Peyer's patch (tissue), 4 donors: ENCODE measurements around the gene FAM187B. TPM values are rescaled to one million over a fixed set of nuclear protein-coding genes. Genes with fewer than 3 reads are reported as not detected.
A peak's percentile ranks its signal among the peaks of the same experiment; 100 is the strongest.

ENCODE experiments used
- DNase-seq, 3 donors: peaks; one replicate each; pipeline ENCODE4 v3.0.0-alpha.2; 2017 to 2019
- H3K27ac ChIP-seq, 4 donors: fragments of 200-600 bp; sonication (generic); one replicate each; pipeline ENCODE4 v1.5.1; 2016 to 2019
- H3K27me3 ChIP-seq, 2 donors: fragments of 200-600 bp; sonication (generic); one replicate each; pipeline ENCODE4 v1.5.1; 2019
- H3K36me3 ChIP-seq, 3 donors: fragments of 200-600 bp; sonication (generic); one replicate each; pipeline ENCODE4 v1.5.1; 2016 to 2019
- H3K4me1 ChIP-seq, 4 donors: fragments of 200-600 bp; sonication (generic); one replicate each; pipeline ENCODE4 v1.5.1; 2016 to 2019
- H3K4me3 ChIP-seq, 4 donors: fragments of 200-600 bp; sonication (generic); 1 replicate in 3 of 4; 2 replicates in 1 of 4; pipeline ENCODE4 v1.5.1; 2016 to 2019; ENCODE audit warnings: mild to moderate bottlenecking in 1 of 4
- H3K9me3 ChIP-seq, 4 donors: fragments of 200-600 bp; sonication (generic); one replicate each; pipeline ENCODE4 v1.5.1; 2016 to 2019; ENCODE audit warnings: mild to moderate bottlenecking in 1 of 4
- POLR2A ChIP-seq, 2 donors: fragments of 450-650 bp; IDR thresholded peaks; one replicate each; pipeline ENCODE4 v1.5.1; 2017; ENCODE audit warnings: antibody characterized with exemption in 2 of 2, mild to moderate bottlenecking in 2 of 2, moderate library complexity in 2 of 2
- total RNA-seq, 4 donors: library from RNA; depleted of rRNA; stranded (reverse); fragments of >200 nt; gene quantifications; one replicate each; pipeline ENCODE4 v1.1.0, GENCODE V29; 2016
- TF ChIP-seq, protein P1 (sequence below), 6 experiments: fragments of 450-650 bp in 4 of 6; fragments of 200-600 bp in 2 of 6; sonication (generic) in 1 of 6; IDR thresholded peaks; one replicate each; pipeline ENCODE4 v1.5.1; 2017 to 2019; ENCODE audit warnings: antibody characterized with exemption in 6 of 6, mild to moderate bottlenecking in 3 of 6, moderate library complexity in 1 of 6

The FAM187B gene
- total RNA-seq, 4 donors from 2014 or later, result not detected

DNA sequence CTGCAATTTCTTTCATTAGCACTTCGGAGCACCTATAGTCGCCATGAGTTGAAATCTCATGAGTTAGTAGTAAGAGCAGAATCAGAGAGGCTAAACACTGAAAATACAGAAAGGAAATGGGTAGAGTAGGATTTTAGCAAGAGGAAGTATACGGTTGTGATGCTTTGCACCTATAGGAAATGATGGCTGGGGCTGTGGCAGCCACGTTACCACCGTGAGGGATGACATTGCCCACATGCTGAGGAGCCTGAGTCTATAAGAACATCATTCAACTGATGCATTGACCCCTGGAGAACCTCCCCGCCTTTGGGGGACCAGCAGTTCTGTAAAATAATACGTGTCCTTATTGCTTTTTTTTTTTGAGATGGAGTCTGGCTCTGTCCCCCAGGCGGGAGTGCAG is 20.4 kb downstream of the FAM187B start:
- Histone ChIP-seq H3K4me1 (peaks cover 3 to 43% (median 20%) of the 10 kb centered on the region in 4 donors), H3K9me3 (no peaks in the 10 kb centered on the region), H3K36me3 (no peaks in the 10 kb centered on the region), H3K4me3 (no peak overlapping the region), H3K27ac (peak overlapping the region in 2 of 4 donors; percentile 84 to 87), H3K27me3 (no peaks in the 10 kb centered on the region)
- TF ChIP-seq POLR2A (IDR thresholded peaks at IDR 0.05), result no peak
- TF ChIP-seq, protein P1, sequence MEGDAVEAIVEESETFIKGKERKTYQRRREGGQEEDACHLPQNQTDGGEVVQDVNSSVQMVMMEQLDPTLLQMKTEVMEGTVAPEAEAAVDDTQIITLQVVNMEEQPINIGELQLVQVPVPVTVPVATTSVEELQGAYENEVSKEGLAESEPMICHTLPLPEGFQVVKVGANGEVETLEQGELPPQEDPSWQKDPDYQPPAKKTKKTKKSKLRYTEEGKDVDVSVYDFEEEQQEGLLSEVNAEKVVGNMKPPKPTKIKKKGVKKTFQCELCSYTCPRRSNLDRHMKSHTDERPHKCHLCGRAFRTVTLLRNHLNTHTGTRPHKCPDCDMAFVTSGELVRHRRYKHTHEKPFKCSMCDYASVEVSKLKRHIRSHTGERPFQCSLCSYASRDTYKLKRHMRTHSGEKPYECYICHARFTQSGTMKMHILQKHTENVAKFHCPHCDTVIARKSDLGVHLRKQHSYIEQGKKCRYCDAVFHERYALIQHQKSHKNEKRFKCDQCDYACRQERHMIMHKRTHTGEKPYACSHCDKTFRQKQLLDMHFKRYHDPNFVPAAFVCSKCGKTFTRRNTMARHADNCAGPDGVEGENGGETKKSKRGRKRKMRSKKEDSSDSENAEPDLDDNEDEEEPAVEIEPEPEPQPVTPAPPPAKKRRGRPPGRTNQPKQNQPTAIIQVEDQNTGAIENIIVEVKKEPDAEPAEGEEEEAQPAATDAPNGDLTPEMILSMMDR (IDR thresholded peaks at IDR 0.05), result no peak
- no peak for DNase-seq

DNA sequence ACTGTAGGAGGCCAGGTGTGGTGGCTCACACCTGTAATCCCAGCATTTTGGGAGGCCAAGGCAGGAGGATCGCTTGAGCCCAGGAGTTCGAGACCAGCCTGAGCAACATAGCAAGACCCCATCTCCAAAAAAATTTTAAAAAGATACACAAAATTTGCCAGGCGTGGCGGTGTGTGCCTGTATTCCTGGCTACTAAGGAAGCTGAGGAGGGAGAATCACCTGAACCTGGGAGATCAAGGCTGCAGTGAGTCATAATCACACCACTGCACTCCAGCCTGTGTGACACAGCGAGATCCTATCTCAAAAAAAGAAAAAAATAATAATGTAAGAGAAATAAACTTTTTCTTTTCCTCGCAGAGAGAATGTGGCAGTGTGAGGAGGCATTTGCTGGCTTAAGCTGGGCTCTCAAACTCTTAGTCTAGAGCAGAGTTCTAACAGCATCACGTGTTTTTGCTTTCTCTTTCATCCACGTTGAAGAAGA is 21.1 kb downstream of the FAM187B start:
- Histone ChIP-seq H3K4me3 (no peak overlapping the region), H3K9me3 (no peaks in the 10 kb centered on the region), H3K36me3 (no peaks in the 10 kb centered on the region), H3K27ac (peak overlapping the region in 2 of 4 donors; percentile 84 to 87), H3K27me3 (no peaks in the 10 kb centered on the region), H3K4me1 (peaks cover 0 to 37% (median 17%) of the 10 kb centered on the region in 4 donors)
- TF ChIP-seq, protein P1 (IDR thresholded peaks at IDR 0.05), result no peak
- no peak for TF ChIP-seq POLR2A (IDR thresholded peaks at IDR 0.05)
- DNase-seq, result no peak

DNA sequence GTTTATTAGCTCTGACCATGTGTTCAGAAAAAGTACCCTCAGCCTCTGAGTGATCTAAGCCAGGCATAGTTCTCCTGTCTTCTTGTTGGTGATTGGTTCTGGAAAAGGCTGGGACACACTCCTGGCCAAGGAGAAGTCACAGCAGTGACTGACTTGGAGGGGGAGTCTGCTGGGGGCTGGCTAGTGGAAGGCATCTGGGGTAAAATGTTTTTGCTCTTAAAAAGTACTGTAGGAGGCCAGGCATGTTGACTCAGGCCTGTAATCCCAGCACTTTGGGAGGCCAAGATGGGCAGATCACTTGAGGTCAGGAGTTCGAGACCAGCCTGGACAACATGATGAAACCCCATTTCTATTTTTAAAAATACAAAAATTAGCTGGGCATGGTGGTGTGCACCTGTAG is 21.7 kb downstream of the FAM187B start:
- H3K27me3 ChIP-seq, result no peaks in the 10 kb centered on the region
- no peak overlapping the region for H3K4me3 ChIP-seq
- no peaks in the 10 kb centered on the region for H3K9me3 ChIP-seq
- no peak for DNase-seq
- H3K36me3 ChIP-seq, result no peaks in the 10 kb centered on the region
- H3K27ac ChIP-seq, result peak overlapping the region; percentile 42 to 87 (median 78)
- no peak for TF ChIP-seq POLR2A (IDR thresholded peaks at IDR 0.05)
- TF ChIP-seq, protein P1 (IDR thresholded peaks at IDR 0.05), result no peak
- peaks cover 0 to 31% (median 14%) of the 10 kb centered on the region in 4 donors for H3K4me1 ChIP-seq

DNA sequence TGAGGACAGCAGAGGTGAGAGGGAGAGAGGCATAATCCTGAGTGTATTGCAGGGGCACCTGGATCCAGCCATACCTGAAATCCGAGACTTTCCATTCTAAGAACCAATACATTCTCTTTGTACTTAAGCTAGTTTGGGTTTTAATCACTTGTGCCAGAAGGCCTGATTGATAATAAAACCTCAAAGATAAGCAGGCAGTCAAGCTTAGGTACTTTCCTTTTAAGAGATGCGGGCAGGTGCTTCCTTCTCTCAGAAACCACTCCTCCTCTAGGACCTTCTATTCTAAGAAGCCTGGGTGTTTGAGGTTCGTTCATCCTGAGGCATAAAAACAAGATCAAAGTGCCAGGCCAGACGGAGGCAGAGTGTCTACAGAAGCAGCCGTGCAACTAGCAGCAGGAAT is 22.2 kb downstream of the FAM187B start:
- H3K27ac ChIP-seq, result peak overlapping the region; percentile 42 to 87 (median 78)
- H3K27me3 ChIP-seq, result no peaks in the 10 kb centered on the region
- no peak overlapping the region for H3K4me3 ChIP-seq
- no peaks in the 10 kb centered on the region for H3K9me3 ChIP-seq
- peak in 2 of 3 donors; percentile 77 to 83 for DNase-seq
- H3K36me3 ChIP-seq, result no peaks in the 10 kb centered on the region
- H3K4me1 ChIP-seq, result peaks cover 0 to 28% (median 12%) of the 10 kb centered on the region in 4 donors
- TF ChIP-seq, protein P1 (IDR thresholded peaks at IDR 0.05), result no peak
- TF ChIP-seq POLR2A (IDR thresholded peaks at IDR 0.05), result no peak

DNA sequence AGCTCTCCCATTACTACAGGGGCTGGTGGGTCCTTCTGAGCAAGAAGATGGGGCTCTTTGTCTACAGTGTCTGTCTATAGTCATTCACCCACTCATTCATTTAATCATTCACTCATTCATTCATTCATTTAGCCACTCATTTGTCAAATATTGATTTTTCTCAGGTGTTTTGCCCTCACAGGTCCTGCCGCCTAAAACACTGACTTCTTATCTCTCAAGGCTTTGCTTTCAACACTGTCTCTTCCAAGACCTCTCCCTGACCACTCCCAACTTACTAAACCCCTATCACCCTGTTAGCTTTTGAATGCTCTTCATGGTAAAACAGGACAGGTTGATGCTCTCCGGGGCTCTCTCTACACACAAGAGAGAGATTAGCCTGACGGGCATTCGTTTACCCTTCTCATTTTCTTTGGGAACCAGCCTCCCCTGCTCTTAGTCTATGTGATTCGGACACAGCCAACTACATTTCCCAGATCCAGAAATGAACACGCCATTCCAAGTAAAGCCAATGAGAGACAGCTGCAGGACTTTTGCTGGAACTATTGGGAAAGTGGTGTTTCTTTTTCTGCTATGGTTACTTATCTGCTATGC is 22.7 kb downstream of the FAM187B start:
- DNase-seq, result no peak
- TF ChIP-seq, protein P1 (IDR thresholded peaks at IDR 0.05), result no peak
- TF ChIP-seq POLR2A (IDR thresholded peaks at IDR 0.05), result no peak
- peak overlapping the region; percentile 28 to 87 (median 78) for H3K27ac ChIP-seq
- no peak overlapping the region for H3K4me3 ChIP-seq
- H3K9me3 ChIP-seq, result no peaks in the 10 kb centered on the region
- H3K27me3 ChIP-seq, result no peaks in the 10 kb centered on the region
- H3K36me3 ChIP-seq, result no peaks in the 10 kb centered on the region
- H3K4me1 ChIP-seq, result peaks cover 0 to 27% (median 9%) of the 10 kb centered on the region in 4 donors
